SU-DHL-6 (cell line): ENCODE measurements around the gene VSTM4.

Experiments
- H2AFZ ChIP-seq: fragments of 200-600 bp; sonication (generic); 2 replicates; pipeline ENCODE4 v1.6.1; 2014; ENCODE audit warnings: low read depth, mild to moderate bottlenecking, moderate library complexity, mixed read lengths, antibody characterized with exemption, low read length; ENCODE audit not compliant: severe bottlenecking
- H3F3A ChIP-seq: fragments of 200-600 bp; shearing (Covaris generic); 2 replicates; pipeline ENCODE4 v1.6.0; 2016; ENCODE audit warnings: antibody characterized with exemption, mild to moderate bottlenecking; ENCODE audit not compliant: insufficient read depth
- H3K27ac ChIP-seq: fragments of 200-600 bp; sonication (generic); 2 replicates; pipeline ENCODE4 v1.5.1; 2016; ENCODE audit warnings: low read depth, mild to moderate bottlenecking, low read length, moderate library complexity, mixed read lengths
- H3K27me3 ChIP-seq: fragments of 200-600 bp; sonication (generic), shearing (Covaris generic); 2 replicates; pipeline ENCODE4 v1.6.0; 2014; ENCODE audit warnings: mild to moderate bottlenecking, low read length
- H3K36me3 ChIP-seq: fragments of 200-600 bp; sonication (generic); 2 replicates; pipeline ENCODE4 v1.6.1; 2014; ENCODE audit warnings: mild to moderate bottlenecking, low read length, mixed read lengths
- H3K4me2 ChIP-seq: fragments of 300-600, 200-600 bp; shearing (Covaris generic), sonication (generic); 2 replicates; pipeline ENCODE4 v1.6.0; 2014; ENCODE audit warnings: low read length, low read depth, mild to moderate bottlenecking; ENCODE audit not compliant: poor library complexity, severe bottlenecking
- H3K4me3 ChIP-seq: fragments of 200-600 bp; sonication (generic); 2 replicates; pipeline ENCODE4 v1.5.1; 2014; ENCODE audit warnings: antibody characterized with exemption, low read length, mild to moderate bottlenecking, mixed read lengths; ENCODE audit not compliant: insufficient read depth, poor library complexity, severe bottlenecking
- H3K79me2 ChIP-seq: fragments of 200-600 bp; sonication (generic); 2 replicates; pipeline ENCODE4 v1.6.1; 2014; ENCODE audit warnings: mild to moderate bottlenecking, low read length, moderate library complexity; ENCODE audit not compliant: insufficient read depth
- H3K9ac ChIP-seq: fragments of 200-600 bp; sonication (generic); 2 replicates; pipeline ENCODE4 v1.7.0; 2014; ENCODE audit warnings: mild to moderate bottlenecking, low read length
- H3K9me2 ChIP-seq: fragments of 200-600 bp; sonication (generic); replicated peaks from 2 replicates; pipeline ENCODE4 v1.6.1; 2014; ENCODE audit warnings: low read length; ENCODE audit not compliant: insufficient read depth
- H3K9me3 ChIP-seq: fragments of 200-600 bp; sonication (generic); 2 replicates; pipeline ENCODE4 v1.6.1; 2014; ENCODE audit warnings: low read length, mixed read lengths; ENCODE audit not compliant: insufficient read depth
- H4K20me1 ChIP-seq: fragments of 200-600 bp; sonication (generic); 2 replicates; pipeline ENCODE4 v1.6.1; 2014; ENCODE audit warnings: low read depth, mild to moderate bottlenecking, antibody characterized with exemption, low read length, moderate library complexity, mixed read lengths
- CTCF ChIP-seq: fragments of 200-600 bp; sonication (generic); IDR thresholded peaks from one replicate; pipeline ENCODE4 v1.5.1; 2017; ENCODE audit warnings: antibody characterized with exemption, mild to moderate bottlenecking, low read length, moderate library complexity; ENCODE audit not compliant: insufficient read depth, poor library complexity, severe bottlenecking
- EZH2phosphoT487 ChIP-seq: fragments of 200-600 bp; sonication (generic), shearing (Covaris generic); conservative IDR thresholded peaks from 2 replicates; pipeline ENCODE4 v1.6.1; 2018; ENCODE audit warnings: mild to moderate bottlenecking, antibody characterized with exemption, low read length, moderate library complexity, mixed read lengths

Gene VSTM4

GRCh38 chr10:49096890-49097445 lies 18.4 kb downstream of the VSTM4 start:
- Histone ChIP-seq H3K27me3 (no peaks in the 10 kb centered on the region), H3F3A (no peaks in the 10 kb centered on the region), H3K4me2 (no peak overlapping the region), H3K9ac (no peak overlapping the region), H3K9me2 (no peaks in the 10 kb centered on the region), H3K79me2 (no peaks in the 10 kb centered on the region), H3K9me3 (no peaks in the 10 kb centered on the region), H4K20me1 (no peaks in the 10 kb centered on the region), H3K4me3 (no peak overlapping the region), H2AFZ (no peak overlapping the region), H3K27ac (no peak overlapping the region), H3K36me3 (no peaks in the 10 kb centered on the region)
- TF ChIP-seq EZH2phosphoT487 = no peak
- TF ChIP-seq CTCF = no peak

- Histone ChIP-seq H3K27ac (no peak overlapping the region), H3F3A (no peaks in the 10 kb centered on the region), H3K9me2 (no peaks in the 10 kb centered on the region), H3K9ac (no peak overlapping the region), H3K27me3 (no peaks in the 10 kb centered on the region), H2AFZ (no peak overlapping the region), H3K79me2 (no peaks in the 10 kb centered on the region), H3K9me3 (no peaks in the 10 kb centered on the region), H3K4me2 (no peak overlapping the region), H4K20me1 (no peaks in the 10 kb centered on the region), H3K36me3 (no peaks in the 10 kb centered on the region), H3K4me3 (no peak overlapping the region)
- no peak for TF ChIP-seq CTCF
- no peak for TF ChIP-seq EZH2phosphoT487
Observed at GRCh38 chr10:49094646-49095045, 20.7 kb downstream of the VSTM4 start.

GRCh38 chr10:49093922-49094321 lies 21.4 kb downstream of the VSTM4 start:
- no peaks in the 10 kb centered on the region for H3K27me3 ChIP-seq
- no peaks in the 10 kb centered on the region for H3F3A ChIP-seq
- no peaks in the 10 kb centered on the region for H3K36me3 ChIP-seq
- H3K9me3 ChIP-seq = no peaks in the 10 kb centered on the region
- H3K9ac ChIP-seq = no peak overlapping the region
- H3K79me2 ChIP-seq = no peaks in the 10 kb centered on the region
- H3K4me2 ChIP-seq = no peak overlapping the region
- no peak overlapping the region for H3K4me3 ChIP-seq
- no peak overlapping the region for H2AFZ ChIP-seq
- no peak for TF ChIP-seq EZH2phosphoT487
- TF ChIP-seq CTCF = no peak
- H4K20me1 ChIP-seq = no peaks in the 10 kb centered on the region
- H3K27ac ChIP-seq = no peak overlapping the region
- no peaks in the 10 kb centered on the region for H3K9me2 ChIP-seq
